PC-3 (cell line): Measurements from ENCODE around the gene TMTC3.

Experiments used
- CTCF ChIP-seq: fragments of 300-600 bp; sonication (generic); conservative IDR thresholded peaks from 2 replicates; pipeline ENCODE4 v1.5.1; 2017; ENCODE audit warnings: antibody characterized with exemption, low read depth, mild to moderate bottlenecking, low read length
- EZH2phosphoT487 ChIP-seq: fragments of 300-600 bp; sonication (generic); IDR thresholded peaks from 2 replicates; pipeline ENCODE4 v1.6.1; 2018; ENCODE audit warnings: mild to moderate bottlenecking, antibody characterized with exemption, low read length, borderline replicate concordance

- TF ChIP-seq CTCF, result no peak
- no peak for TF ChIP-seq EZH2phosphoT487
These were observed 708 bp upstream of the TMTC3 start for GRCh38 chr12:88141425-88141773.
